H9 (cell line): ENCODE results near the gene SRM. TPM values are rescaled to one million over a fixed set of nuclear protein-coding genes. Genes with fewer than 3 reads are reported as not detected.

Experiments used
- DNase-seq: peaks from one replicate; pipeline ENCODE4 v3.0.0-alpha.2; 2017
- H2AFZ ChIP-seq: one replicate; pipeline ENCODE4 v1.6.1; 2013; ENCODE audit warnings: mild to moderate bottlenecking, low read length, control low read depth, moderate library complexity
- H2AK5ac ChIP-seq: 2 replicates; pipeline ENCODE4 v1.6.1; 2013; ENCODE audit warnings: low read length, control low read depth, mixed read lengths; ENCODE audit not compliant: insufficient read length
- H2BK120ac ChIP-seq: one replicate; pipeline ENCODE4 v1.6.1; 2013; ENCODE audit warnings: low read depth, mild to moderate bottlenecking, low read length, control low read depth, inconsistent platforms; ENCODE audit not compliant: poor library complexity, severe bottlenecking
- H2BK12ac ChIP-seq: 2 replicates; pipeline ENCODE4 v1.6.1; 2013; ENCODE audit warnings: low read length, control low read depth, mixed read lengths, low read depth; ENCODE audit not compliant: insufficient read length
- H2BK15ac ChIP-seq: 2 replicates; pipeline ENCODE4 v1.6.1; 2013; ENCODE audit warnings: low read depth, low read length, control low read depth
- H2BK20ac ChIP-seq: one replicate; pipeline ENCODE4 v1.6.1; 2013; ENCODE audit warnings: low read depth, mild to moderate bottlenecking, low read length, control low read depth, inconsistent platforms; ENCODE audit not compliant: poor library complexity, severe bottlenecking
- H2BK5ac ChIP-seq: 2 replicates; pipeline ENCODE4 v1.6.1; 2013; ENCODE audit warnings: low read length, control low read depth, mixed read lengths; ENCODE audit not compliant: insufficient read length
- H3K14ac ChIP-seq: 2 replicates; pipeline ENCODE4 v1.6.1; 2013; ENCODE audit warnings: low read length, control low read depth; ENCODE audit not compliant: insufficient read depth
- H3K18ac ChIP-seq: 2 replicates; pipeline ENCODE4 v1.6.1; 2013; ENCODE audit warnings: low read depth, mild to moderate bottlenecking, mixed read lengths, low read length, control low read depth; ENCODE audit not compliant: insufficient read length
- H3K23ac ChIP-seq: 2 replicates; pipeline ENCODE4 v1.6.1; 2013; ENCODE audit warnings: low read length, control low read depth, mixed read lengths, low read depth; ENCODE audit not compliant: insufficient read length
- H3K23me2 ChIP-seq: 2 replicates; pipeline ENCODE4 v1.6.1; 2013; ENCODE audit warnings: low read depth, mild to moderate bottlenecking, mixed read lengths, low read length, control low read depth; ENCODE audit not compliant: insufficient read length, poor library complexity, severe bottlenecking
- H3K27ac ChIP-seq: 2 replicates; pipeline ENCODE4 v1.5.1; 2013; ENCODE audit warnings: low read length, control low read depth, mixed read lengths, low read depth; ENCODE audit not compliant: insufficient read length
- H3K27me3 ChIP-seq: 2 replicates; pipeline ENCODE4 v1.6.1; 2013; ENCODE audit warnings: low read length, control low read depth, inconsistent platforms; ENCODE audit not compliant: insufficient read depth
- H3K4ac ChIP-seq: 2 replicates; pipeline ENCODE4 v1.6.1; 2013; ENCODE audit warnings: low read depth, mild to moderate bottlenecking, control low read depth, inconsistent platforms, low read length, moderate library complexity
- H3K4me1 ChIP-seq: 2 replicates; pipeline ENCODE4 v1.6.1; 2013; ENCODE audit warnings: low read length, control low read depth, inconsistent platforms; ENCODE audit not compliant: insufficient read depth
- H3K4me2 ChIP-seq: 2 replicates; pipeline ENCODE4 v1.6.1; 2013; ENCODE audit warnings: low read length, control low read depth, mixed read lengths; ENCODE audit not compliant: insufficient read length, insufficient read depth
- H3K56ac ChIP-seq: 2 replicates; pipeline ENCODE4 v1.6.1; 2013; ENCODE audit warnings: low read depth, mild to moderate bottlenecking, mixed read lengths, low read length, control low read depth; ENCODE audit not compliant: insufficient read length
- H3K79me1 ChIP-seq: 2 replicates; pipeline ENCODE4 v1.6.1; 2013; ENCODE audit warnings: low read depth, mild to moderate bottlenecking, moderate library complexity, low read length, control low read depth, inconsistent platforms; ENCODE audit not compliant: insufficient read depth, poor library complexity, severe bottlenecking
- H3K79me2 ChIP-seq: 2 replicates; pipeline ENCODE4 v1.6.1; 2013; ENCODE audit warnings: low read length, control low read depth, inconsistent platforms; ENCODE audit not compliant: insufficient read depth
- H3K9ac ChIP-seq: 2 replicates; pipeline ENCODE4 v1.6.1; 2013; ENCODE audit warnings: low read length, control low read depth, mixed read lengths; ENCODE audit not compliant: insufficient read length; ENCODE audit errors: extremely low read depth
- H3K9me3 ChIP-seq: one replicate; pipeline ENCODE4 v1.6.1; 2013; ENCODE audit warnings: low read depth, low read length, inconsistent platforms; ENCODE audit not compliant: control insufficient read depth
- H3T11ph ChIP-seq: one replicate; pipeline ENCODE4 v1.6.1; 2013; ENCODE audit warnings: mild to moderate bottlenecking, low read length, control low read depth, inconsistent platforms
- H4K20me1 ChIP-seq: one replicate; pipeline ENCODE4 v1.6.1; 2013; ENCODE audit not compliant: control insufficient read depth, insufficient read length, insufficient read depth
- H4K5ac ChIP-seq: 2 replicates; pipeline ENCODE4 v1.6.1; 2013; ENCODE audit warnings: low read depth, mild to moderate bottlenecking, mixed read lengths, low read length, control low read depth; ENCODE audit not compliant: insufficient read length
- H4K8ac ChIP-seq: replicated peaks from 2 replicates; pipeline ENCODE4 v1.6.1; 2013; ENCODE audit warnings: low read length, control low read depth, mixed read lengths, low read depth; ENCODE audit not compliant: insufficient read length
- H4K91ac ChIP-seq: 2 replicates; pipeline ENCODE4 v1.6.1; 2013; ENCODE audit warnings: low read depth, mild to moderate bottlenecking, moderate library complexity, mixed read lengths, low read length, control low read depth; ENCODE audit not compliant: insufficient read length
- H3K27ac Mint-ChIP-seq, 3 experiments: 2 replicates in 2 of 3; 3 replicates in 1 of 3; pipeline ENCODE4 v1.8.0; 2020 to 2021; ENCODE audit warnings: mixed read lengths in 3 of 3, mild to moderate bottlenecking in 1 of 3, moderate library complexity in 1 of 3
- H3K27me3 Mint-ChIP-seq: 2 replicates; pipeline ENCODE4 v1.8.0; 2021; ENCODE audit warnings: low read depth, mild to moderate bottlenecking, moderate library complexity, mixed read lengths
- H3K36me3 Mint-ChIP-seq, 3 experiments: 2 replicates in 2 of 3; 3 replicates in 1 of 3; pipeline ENCODE4 v1.8.0; 2020 to 2021; ENCODE audit warnings: low read depth in 3 of 3, mixed read lengths in 3 of 3; ENCODE audit not compliant: insufficient read depth in 1 of 3
- H3K4me1 Mint-ChIP-seq, 2 experiments: 2 replicates each; pipeline ENCODE4 v1.8.0; 2020; ENCODE audit warnings: mixed read lengths in 2 of 2
- H3K4me3 Mint-ChIP-seq, 2 experiments: 2 replicates in 1 of 2; 3 replicates in 1 of 2; pipeline ENCODE4 v1.8.0; 2020 to 2021; ENCODE audit warnings: mild to moderate bottlenecking in 2 of 2, mixed read lengths in 2 of 2, moderate library complexity in 1 of 2
- H3K9me3 Mint-ChIP-seq, 2 experiments: 2 replicates in 1 of 2; 3 replicates in 1 of 2; pipeline ENCODE4 v1.8.0; 2020; ENCODE audit warnings: mild to moderate bottlenecking in 2 of 2, mixed read lengths in 2 of 2, moderate library complexity in 1 of 2
- CTCF ChIP-seq: fragments of 200-600 bp; sonication (generic); conservative IDR thresholded peaks from 3 replicates; pipeline ENCODE4 v1.8.0; 2021; ENCODE audit warnings: antibody characterized with exemption, mild to moderate bottlenecking
- WGBS: extraction: QIAGEN DNeasy Blood & Tissue Kit; methylation state at CpG from one replicate; pipeline ENCODE4 v1.1.7; 2013; ENCODE audit warnings: missing lambda C conversion rate, low lambda C conversion rate, mixed read lengths; ENCODE audit not compliant: insufficient read length; ENCODE audit errors: extremely low coverage; 5-methylcytosine and 5-hydroxymethylcytosine counted together
- total RNA-seq: library from RNA; stranded (reverse); gene quantifications from 2 replicates; pipeline ENCODE4 v1.2.1, GENCODE V29; 2021

Gene SRM
- total RNA-seq, 1 experiment from 2014 or later, result 196 TPM

- Histone ChIP-seq H2BK12ac (no peak overlapping the region), H2AFZ (no peak overlapping the region), H3T11ph (no peak overlapping the region), H3K9me3 (no peaks in the 10 kb centered on the region), H4K20me1 (peaks cover 4% of the 10 kb centered on the region), H3K14ac (no peak overlapping the region), H3K23ac (no peak overlapping the region), H4K5ac (no peak overlapping the region), H2BK20ac (no peak overlapping the region), H3K18ac (no peak overlapping the region), H3K23me2 (no peaks in the 10 kb centered on the region), H4K91ac (no peak overlapping the region), H2BK15ac (no peak overlapping the region), H3K27me3 (no peaks in the 10 kb centered on the region), H3K79me2 (no peaks in the 10 kb centered on the region), H3K27ac (no peak overlapping the region), H3K9ac (no peak overlapping the region), H3K56ac (no peak overlapping the region), H2AK5ac (no peak overlapping the region), H2BK120ac (no peak overlapping the region), H2BK5ac (no peak overlapping the region), H3K79me1 (no peaks in the 10 kb centered on the region), H3K4me1 (no peaks in the 10 kb centered on the region), H4K8ac (no peak overlapping the region), H3K4ac (no peak overlapping the region), H3K4me2 (no peak overlapping the region)
- TF ChIP-seq CTCF, result no peak
- Mint-ChIP-seq H3K36me3 (peaks cover 0 to 1% (median 0%) of the 10 kb centered on the region in 3 experiments; a peak in 1 of 7 replicates), H3K9me3 (no peaks in the 10 kb centered on the region), H3K4me3 (no peak overlapping the region), H3K27ac (no peak overlapping the region), H3K4me1 (peaks cover 4 to 5% of the 10 kb centered on the region in 2 experiments), H3K27me3 (no peaks in the 10 kb centered on the region)
- no CpG with 5 or more reads among the region's 8 CpGs for WGBS
- DNase-seq, result no peak
Observed at GRCh38 chr1:11046270-11046566, 13.6 kb downstream of the SRM start.
